Trophoblast cell (in vitro differentiated cells and primary cell): ENCODE data around the gene LRRC25.

ENCODE experiments used
- DNase-seq, 2 donors: peaks; one replicate each; pipeline ENCODE4 v3.0.0-alpha.2; 2016
- H2AFZ ChIP-seq: 2 replicates; pipeline ENCODE4 v1.6.1; 2013; ENCODE audit warnings: low read length, moderate library complexity, mild to moderate bottlenecking; ENCODE audit not compliant: insufficient read depth, poor library complexity
- H2AK5ac ChIP-seq: 2 replicates; pipeline ENCODE4 v1.6.1; 2013; ENCODE audit warnings: mild to moderate bottlenecking, low read length
- H2BK120ac ChIP-seq: 2 replicates; pipeline ENCODE4 v1.6.1; 2013; ENCODE audit warnings: low read length, mild to moderate bottlenecking, moderate library complexity; ENCODE audit not compliant: insufficient read depth, poor library complexity
- H2BK12ac ChIP-seq: 2 replicates; pipeline ENCODE4 v1.6.1; 2013; ENCODE audit warnings: mild to moderate bottlenecking, low read length, moderate library complexity
- H2BK5ac ChIP-seq: 2 replicates; pipeline ENCODE4 v1.6.1; 2013; ENCODE audit warnings: low read length, low read depth, moderate library complexity, mild to moderate bottlenecking; ENCODE audit not compliant: poor library complexity
- H3K14ac ChIP-seq: 2 replicates; pipeline ENCODE4 v1.6.1; 2013; ENCODE audit warnings: mild to moderate bottlenecking, low read length
- H3K18ac ChIP-seq: 2 replicates; pipeline ENCODE4 v1.6.1; 2013; ENCODE audit warnings: mild to moderate bottlenecking, low read length
- H3K23ac ChIP-seq: 2 replicates; pipeline ENCODE4 v1.6.1; 2013; ENCODE audit warnings: low read length
- H3K27ac ChIP-seq: 2 replicates; pipeline ENCODE4 v1.5.1; 2013; ENCODE audit warnings: low read depth, mild to moderate bottlenecking, inconsistent platforms, low read length, moderate library complexity
- H3K27me3 ChIP-seq: 2 replicates; pipeline ENCODE4 v1.6.1; 2013; ENCODE audit warnings: inconsistent platforms, mild to moderate bottlenecking, low read length, moderate library complexity; ENCODE audit not compliant: insufficient read depth
- H3K36me3 ChIP-seq, 2 experiments: 1 replicate in 1 of 2; 2 replicates in 1 of 2; pipeline ENCODE4 v1.6.1; 2013; ENCODE audit warnings: low read length in 2 of 2, mild to moderate bottlenecking in 2 of 2, moderate library complexity in 1 of 2; ENCODE audit not compliant: insufficient read depth in 2 of 2, control insufficient read depth in 1 of 2
- H3K4ac ChIP-seq: 2 replicates; pipeline ENCODE4 v1.6.1; 2013; ENCODE audit warnings: low read depth, mild to moderate bottlenecking, low read length, moderate library complexity
- H3K4me1 ChIP-seq, 2 experiments: 1 replicate in 1 of 2; 2 replicates in 1 of 2; pipeline ENCODE4 v1.6.1; 2013; ENCODE audit warnings: low read length in 2 of 2, mild to moderate bottlenecking in 2 of 2, moderate library complexity in 1 of 2; ENCODE audit not compliant: insufficient read depth in 2 of 2, control insufficient read depth in 1 of 2
- H3K4me2 ChIP-seq: 2 replicates; pipeline ENCODE4 v1.6.1; 2013; ENCODE audit warnings: inconsistent platforms, mild to moderate bottlenecking, low read length, moderate library complexity
- H3K4me3 ChIP-seq: 2 replicates; pipeline ENCODE4 v1.5.1; 2013; ENCODE audit warnings: mild to moderate bottlenecking, low read depth, low read length, inconsistent platforms
- H3K79me1 ChIP-seq: one replicate; pipeline ENCODE4 v1.6.1; 2013; ENCODE audit warnings: low read length
- H3K79me2 ChIP-seq: 2 replicates; pipeline ENCODE4 v1.6.1; 2013; ENCODE audit warnings: low read length, mild to moderate bottlenecking; ENCODE audit not compliant: control insufficient read depth, insufficient read depth, poor library complexity
- H3K9ac ChIP-seq: 2 replicates; pipeline ENCODE4 v1.6.1; 2013; ENCODE audit warnings: mild to moderate bottlenecking, low read length
- H3K9me3 ChIP-seq: 2 replicates; pipeline ENCODE4 v1.6.1; 2013; ENCODE audit warnings: low read depth, mild to moderate bottlenecking, control low read depth, inconsistent platforms, low read length; ENCODE audit not compliant: insufficient read depth
- H4K12ac ChIP-seq: 2 replicates; pipeline ENCODE4 v1.6.1; 2013; ENCODE audit warnings: low read depth, mild to moderate bottlenecking, low read length, moderate library complexity
- H4K8ac ChIP-seq: 2 replicates; pipeline ENCODE4 v1.6.1; 2013; ENCODE audit warnings: low read depth, mild to moderate bottlenecking, low read length, moderate library complexity
- H4K91ac ChIP-seq: one replicate; pipeline ENCODE4 v1.6.1; 2013; ENCODE audit warnings: low read depth, mild to moderate bottlenecking, low read length, moderate library complexity
- WGBS: extraction: QIAGEN DNeasy Blood & Tissue Kit; methylation state at CpG from one replicate; pipeline ENCODE4 v1.1.7; 2013; ENCODE audit warnings: missing lambda C conversion rate; ENCODE audit not compliant: insufficient read length, insufficient coverage; ENCODE audit errors: extremely low coverage; 5-methylcytosine and 5-hydroxymethylcytosine counted together

Gene LRRC25

DNA sequence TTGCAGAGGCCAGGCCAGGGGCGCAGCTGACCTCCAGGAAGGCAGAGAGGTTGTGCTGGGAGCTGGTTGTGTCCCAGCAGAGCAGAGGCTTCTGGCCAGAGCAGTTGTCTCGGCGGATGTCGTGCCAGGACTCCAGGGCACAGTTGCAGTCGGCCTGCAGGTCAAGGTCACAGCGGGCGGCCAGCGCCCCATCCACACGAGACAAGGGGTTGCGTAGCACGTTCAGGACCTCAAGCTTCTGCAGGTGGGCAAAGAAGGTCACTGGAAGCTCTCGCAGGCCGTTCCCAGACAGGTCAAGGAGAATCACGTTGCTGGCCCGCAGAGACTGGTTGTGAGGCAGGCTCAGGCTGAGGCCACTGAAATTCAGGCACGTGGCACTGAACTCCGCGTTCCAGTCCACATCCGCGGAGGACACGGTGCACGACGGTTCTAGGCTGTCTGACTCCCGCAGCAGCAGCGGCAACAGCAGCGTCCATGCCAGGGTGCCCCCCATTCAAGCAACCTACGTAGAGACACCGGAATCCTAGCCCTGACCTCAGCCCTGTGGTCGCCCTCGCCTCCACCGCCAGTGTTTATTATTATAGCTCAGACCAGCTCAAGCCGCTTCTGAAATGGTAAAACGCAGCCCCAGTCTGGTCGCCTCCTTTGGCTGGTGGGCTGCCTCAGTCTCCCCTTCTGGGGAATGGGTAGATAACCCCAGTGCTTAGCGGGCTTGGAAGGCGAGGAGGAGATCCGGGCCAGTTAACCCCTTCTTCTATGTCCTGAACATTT, 766 bp downstream of the LRRC25 start:
- no peak overlapping the region for H3K23ac ChIP-seq
- H3K4me1 ChIP-seq: peaks cover 0 to 2% of the 10 kb centered on the region in 2 experiments
- no peak overlapping the region for H2BK5ac ChIP-seq

DNA sequence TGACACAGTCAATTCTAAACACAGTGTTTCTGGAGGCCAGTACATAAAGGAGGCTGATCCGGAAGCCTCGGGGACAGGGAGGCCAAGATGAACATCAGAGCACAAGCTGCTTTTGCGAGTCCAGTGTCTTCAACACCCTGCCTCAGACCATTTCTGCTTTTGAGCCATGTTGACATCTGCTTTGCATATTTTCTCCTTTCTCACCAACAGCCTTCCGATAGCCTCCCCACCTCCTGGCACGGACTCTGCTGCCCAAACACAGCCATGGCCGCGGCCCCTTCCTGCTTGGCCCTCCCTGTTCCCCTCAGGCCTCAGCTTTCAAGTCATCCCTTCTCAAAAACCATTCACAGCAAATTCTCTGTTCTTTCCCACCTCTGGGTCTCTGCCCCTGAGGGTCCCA, 3.6 kb downstream of the LRRC25 start:
- no peaks in the 10 kb centered on the region for H3K36me3 ChIP-seq
- H4K12ac ChIP-seq: no peak overlapping the region
- H4K91ac ChIP-seq: no peak overlapping the region
- no peak overlapping the region for H2AFZ ChIP-seq
- no peak overlapping the region for H3K4ac ChIP-seq
- H3K4me1 ChIP-seq: peaks cover 0 to 2% of the 10 kb centered on the region in 2 experiments
- H2BK12ac ChIP-seq: no peak overlapping the region
- no peak overlapping the region for H4K8ac ChIP-seq
- H3K9ac ChIP-seq: no peak overlapping the region
- no peaks in the 10 kb centered on the region for H3K27me3 ChIP-seq
- no peak overlapping the region for H3K4me2 ChIP-seq
- no peak overlapping the region for H3K18ac ChIP-seq
- H2BK120ac ChIP-seq: no peak overlapping the region
- H2BK5ac ChIP-seq: no peak overlapping the region
- no peak overlapping the region for H3K4me3 ChIP-seq
- no CpG with 5 or more reads among the region's 7 CpGs for WGBS
- H2AK5ac ChIP-seq: no peak overlapping the region
- H3K79me2 ChIP-seq: no peaks in the 10 kb centered on the region
- no peak overlapping the region for H3K27ac ChIP-seq
- peaks cover 2% of the 10 kb centered on the region for H3K9me3 ChIP-seq
- no peak overlapping the region for H3K14ac ChIP-seq
- no peak for DNase-seq
- H3K23ac ChIP-seq: no peak overlapping the region
- H3K79me1 ChIP-seq: no peaks in the 10 kb centered on the region

More for the DNA sequence above, 766 bp downstream of the LRRC25 start:
- Histone ChIP-seq H4K8ac (no peak overlapping the region), H4K91ac (no peak overlapping the region), H2AK5ac (no peak overlapping the region), H2AFZ (no peak overlapping the region), H3K18ac (no peak overlapping the region), H3K14ac (no peak overlapping the region), H3K9me3 (no peaks in the 10 kb centered on the region), H2BK120ac (no peak overlapping the region), H3K27me3 (no peaks in the 10 kb centered on the region), H3K4me2 (no peak overlapping the region), H3K4me3 (no peak overlapping the region), H2BK12ac (no peak overlapping the region), H3K36me3 (no peaks in the 10 kb centered on the region), H3K79me1 (no peaks in the 10 kb centered on the region), H4K12ac (no peak overlapping the region), H3K4ac (no peak overlapping the region), H3K27ac (no peak overlapping the region), H3K79me2 (no peaks in the 10 kb centered on the region), H3K9ac (no peak overlapping the region)
- whole genome bisulfite sequencing: no CpG with 5 or more reads among the region's 37 CpGs
- DNase-seq: no peak

GRCh38 chr19:18392926-18393325, 4.5 kb downstream of the LRRC25 start:
- Histone ChIP-seq H3K14ac (no peak overlapping the region), H4K91ac (no peak overlapping the region), H3K4me1 (peaks cover 0 to 8% of the 10 kb centered on the region in 2 experiments), H4K8ac (no peak overlapping the region), H3K18ac (no peak overlapping the region), H3K4ac (no peak overlapping the region), H3K9me3 (peaks cover 2% of the 10 kb centered on the region), H2BK120ac (no peak overlapping the region), H3K9ac (no peak overlapping the region), H2BK5ac (no peak overlapping the region), H3K4me2 (no peak overlapping the region), H3K79me1 (no peaks in the 10 kb centered on the region), H3K23ac (no peak overlapping the region), H3K27ac (no peak overlapping the region), H2AFZ (no peak overlapping the region), H3K4me3 (no peak overlapping the region), H3K79me2 (no peaks in the 10 kb centered on the region), H4K12ac (no peak overlapping the region), H3K27me3 (peaks cover 2% of the 10 kb centered on the region), H2AK5ac (no peak overlapping the region), H2BK12ac (no peak overlapping the region), H3K36me3 (peaks cover 0 to 5% of the 10 kb centered on the region in 2 experiments)
- WGBS: no CpG with 5 or more reads among the region's 5 CpGs
- no peak for DNase-seq

DNA sequence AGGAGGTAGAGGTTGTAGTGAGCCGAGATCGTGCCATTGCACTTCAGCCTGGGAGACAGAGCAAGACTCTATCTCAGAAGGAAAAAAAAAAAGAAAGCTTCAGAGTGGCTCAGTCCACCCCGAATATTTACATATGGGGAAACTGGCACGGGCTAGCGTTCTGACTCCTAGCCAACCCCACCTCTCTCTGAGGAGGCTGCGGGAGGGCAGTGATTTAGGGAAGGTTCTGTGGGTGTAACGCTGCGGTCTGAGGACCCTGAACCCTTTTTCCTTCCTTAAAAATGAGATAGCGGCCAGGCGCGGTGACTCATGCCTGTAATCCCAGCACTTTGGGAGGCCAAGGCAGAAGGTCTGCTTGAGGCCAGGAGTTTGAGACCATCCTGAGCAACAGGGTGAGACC, 5.0 kb downstream of the LRRC25 start:
- peak in 1 of 2 donors; percentile 19 for DNase-seq
- Histone ChIP-seq H3K4ac (no peak overlapping the region), H2BK12ac (no peak overlapping the region), H2BK5ac (no peak overlapping the region), H3K27me3 (peaks cover 3% of the 10 kb centered on the region), H3K9ac (no peak overlapping the region), H3K4me2 (no peak overlapping the region), H3K14ac (no peak overlapping the region), H3K4me3 (no peak overlapping the region), H3K79me1 (no peaks in the 10 kb centered on the region), H4K8ac (no peak overlapping the region), H4K91ac (no peak overlapping the region), H3K9me3 (peaks cover 2% of the 10 kb centered on the region), H2AK5ac (no peak overlapping the region), H3K27ac (no peak overlapping the region), H3K36me3 (peaks cover 0 to 5% of the 10 kb centered on the region in 2 experiments), H2AFZ (no peak overlapping the region), H3K23ac (no peak overlapping the region), H2BK120ac (no peak overlapping the region), H4K12ac (no peak overlapping the region), H3K4me1 (peaks cover 0 to 8% of the 10 kb centered on the region in 2 experiments), H3K18ac (no peak overlapping the region), H3K79me2 (no peaks in the 10 kb centered on the region)
- no CpG with 5 or more reads among the region's 11 CpGs for WGBS
